GM18507 (cell line): ENCODE results near the gene RASGEF1C.
A peak's percentile ranks its signal among the peaks of the same experiment; 100 is the strongest.
"Not testable (repeated sequence)": the region's sequence is repeated elsewhere in the genome, so short reads cannot be mapped to it uniquely, and the experiment has no call there.

Experiments
- DNase-seq: peaks from one replicate; pipeline ENCODE4 v3.0.0; 2011; ENCODE audit warnings: low read depth; ENCODE audit not compliant: insufficient read length; ENCODE audit errors: extremely low spot score
- FAIRE-seq: peaks from 2 replicates; lab custom pipeline; 2011; peaks lifted over from hg19 to GRCh38; lab: Jason Lieb, UNC

Gene RASGEF1C

DNA sequence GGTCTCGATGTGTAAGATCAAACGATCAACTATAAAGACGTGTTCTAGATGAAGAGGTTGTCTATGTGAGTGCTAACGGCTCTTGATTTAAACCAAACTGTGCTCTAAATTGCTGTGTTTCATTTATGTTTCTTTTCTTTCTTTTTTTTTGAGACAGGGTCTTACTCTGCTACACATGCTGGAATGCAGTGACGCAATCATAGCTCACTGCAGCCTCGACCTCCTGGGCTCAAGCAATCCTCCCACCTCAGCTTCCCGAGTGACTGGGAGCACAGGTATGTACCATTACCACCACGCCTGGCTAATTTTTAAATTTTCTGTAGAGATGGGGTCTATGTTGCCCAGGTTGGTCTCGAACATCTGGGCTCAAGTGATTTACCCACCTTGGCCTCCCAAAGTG is 113.5 kb downstream of the RASGEF1C start:
- FAIRE-seq (no peak), DNase-seq (no peak)

DNA sequence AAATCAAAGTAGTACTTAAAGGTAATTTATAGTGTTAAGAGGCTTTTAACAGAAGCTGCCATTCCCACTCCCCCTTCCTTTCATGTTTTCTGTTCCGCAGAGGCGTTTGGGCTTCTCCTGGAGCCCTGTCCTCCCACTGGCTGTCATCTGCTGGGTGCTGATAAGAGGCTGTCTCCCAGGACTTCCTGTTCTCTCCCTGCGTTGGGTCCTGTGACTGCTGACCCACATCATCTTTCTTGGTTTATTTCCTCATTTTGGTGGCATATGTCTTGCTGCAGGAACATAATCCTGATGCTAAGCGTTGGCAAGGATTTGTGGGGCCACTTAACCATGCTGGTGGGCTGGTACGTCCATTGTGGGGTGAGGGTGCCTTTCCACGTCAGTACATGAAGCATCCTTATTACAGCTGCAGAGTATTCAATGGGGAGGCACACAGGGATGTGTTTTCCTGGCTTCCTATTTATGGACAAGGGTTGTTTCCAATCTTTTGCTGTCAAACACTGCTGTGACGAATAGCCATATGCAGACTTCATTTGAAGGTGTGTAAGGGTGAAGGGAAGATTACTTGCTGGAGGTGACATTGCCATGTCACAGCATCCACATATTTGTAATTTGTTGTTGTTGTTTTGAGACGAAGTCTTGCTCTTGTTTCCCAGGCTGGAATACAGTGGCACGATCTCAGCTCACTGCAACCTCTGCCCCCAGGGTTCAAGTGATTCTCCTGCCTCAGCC is 115.2 kb downstream of the RASGEF1C start:
- no peak for FAIRE-seq
- DNase-seq, result no peak

DNA sequence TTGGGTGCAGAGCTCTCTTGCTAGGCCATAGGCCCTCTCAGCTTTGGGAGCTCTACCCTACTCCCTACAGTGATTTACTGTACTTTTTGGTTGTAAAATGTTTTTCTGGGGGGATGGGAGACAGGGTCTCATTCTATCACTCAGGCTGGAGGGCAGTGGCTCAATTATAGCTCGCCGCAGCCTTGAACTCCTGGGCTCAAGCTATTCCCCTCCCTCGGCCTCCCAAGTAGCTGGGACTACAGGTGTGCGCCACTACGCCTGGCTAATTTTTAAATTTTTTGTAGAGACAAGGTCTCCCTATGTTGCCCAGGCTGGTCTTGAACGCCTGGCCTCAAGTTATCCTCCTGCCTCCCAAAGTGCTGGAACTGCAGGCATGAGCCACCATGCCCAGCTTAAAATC is 115.8 kb downstream of the RASGEF1C start:
- no peak for DNase-seq
- FAIRE-seq, result no peak

DNA sequence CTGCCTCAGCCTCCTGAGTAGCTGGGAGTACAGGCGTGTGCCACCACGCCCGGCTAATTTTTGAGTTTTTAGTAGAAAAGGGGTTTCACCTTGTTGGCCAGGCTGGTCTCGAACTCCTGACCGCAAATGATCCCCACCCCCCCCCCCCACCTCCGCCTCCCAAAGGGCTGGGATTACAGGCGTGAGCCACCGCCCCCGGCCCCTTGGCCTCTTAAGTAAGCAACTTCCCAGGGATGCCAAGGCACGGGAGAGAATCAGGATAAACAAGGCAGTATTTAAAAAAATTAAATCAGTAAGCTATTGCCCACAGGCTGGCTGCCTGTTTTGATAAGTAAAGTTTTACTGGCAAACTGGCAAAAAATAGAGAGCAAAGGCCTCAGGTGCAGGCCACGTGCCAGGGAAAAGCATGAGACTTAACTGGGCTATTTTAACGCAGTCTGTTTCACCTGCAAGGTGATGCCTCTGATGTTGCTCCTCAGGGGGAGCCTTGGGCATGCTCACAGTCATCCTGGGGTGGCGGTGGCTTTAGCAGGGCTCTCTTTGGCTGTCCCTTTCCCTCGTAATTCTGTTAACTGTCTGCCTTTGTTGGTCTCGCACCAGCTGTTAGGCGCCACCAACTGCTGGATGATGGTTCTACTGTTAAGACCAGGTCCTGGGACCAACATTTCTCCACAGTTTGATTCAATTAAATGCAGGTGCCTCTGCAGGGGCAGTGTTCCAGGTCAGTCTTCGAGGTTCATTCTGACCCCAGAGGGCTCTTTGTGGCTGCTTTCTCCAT is 118.1 kb downstream of the RASGEF1C start:
- no peak for DNase-seq

DNA sequence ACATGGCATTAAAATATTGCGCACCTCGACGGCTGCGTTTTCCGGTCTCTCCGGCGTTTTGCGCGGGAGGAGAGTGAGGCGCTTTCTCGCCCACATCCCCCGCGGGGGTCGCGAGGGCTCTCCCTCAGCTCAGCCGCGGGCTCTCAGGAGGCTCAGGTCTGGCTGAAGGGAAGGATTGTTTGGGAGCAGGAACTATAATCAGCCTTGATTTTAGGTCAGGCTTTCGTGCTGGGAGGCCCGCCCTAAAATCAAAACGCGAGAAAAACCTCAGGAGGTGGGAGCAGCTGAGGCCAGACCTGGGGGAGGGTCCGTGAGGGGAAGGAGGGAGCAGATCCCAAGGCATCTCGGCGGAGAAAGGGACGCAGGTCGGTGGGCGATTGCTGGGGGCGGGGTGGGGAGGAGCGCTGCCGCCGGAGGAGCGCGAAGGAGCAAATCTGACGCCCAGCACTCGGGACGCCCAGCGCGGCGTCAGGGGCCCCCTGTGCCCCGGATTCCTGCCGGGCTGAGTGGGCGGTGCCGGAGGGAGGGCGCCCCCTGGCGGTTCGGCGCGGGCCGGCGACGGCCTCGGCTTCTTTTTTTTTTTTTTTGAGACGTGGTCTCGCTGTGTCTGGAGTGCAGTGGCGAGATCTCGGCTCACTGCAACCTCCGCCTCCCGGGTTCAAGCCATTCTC is 118.8 kb downstream of the RASGEF1C start:
- no peak for FAIRE-seq

More for the DNA sequence above, 118.1 kb downstream of the RASGEF1C start:
- no peak for FAIRE-seq

DNA sequence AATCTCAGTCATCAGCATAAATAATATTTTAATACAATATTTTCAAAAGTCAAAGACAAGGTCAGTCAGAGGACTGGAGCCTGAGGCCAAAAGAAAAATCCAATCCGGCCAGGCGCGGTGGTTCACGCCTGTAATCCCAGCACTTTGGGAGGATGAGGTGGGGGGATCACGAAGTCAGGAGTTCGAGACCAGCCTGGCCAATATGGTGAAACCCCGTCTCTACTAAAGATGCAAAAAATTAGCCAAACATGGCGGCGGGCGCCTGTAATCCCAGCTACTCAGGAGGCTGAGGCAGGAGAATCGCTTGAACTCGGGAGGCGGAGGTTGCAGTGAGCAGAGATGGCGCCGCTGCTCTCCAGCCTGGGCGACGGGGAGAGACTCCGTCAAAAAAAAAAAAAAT is 119.4 kb downstream of the RASGEF1C start:
- not testable (repeated sequence) for FAIRE-seq, DNase-seq

More for the DNA sequence above, 118.8 kb downstream of the RASGEF1C start:
- DNase-seq, result peak; percentile 30

DNA sequence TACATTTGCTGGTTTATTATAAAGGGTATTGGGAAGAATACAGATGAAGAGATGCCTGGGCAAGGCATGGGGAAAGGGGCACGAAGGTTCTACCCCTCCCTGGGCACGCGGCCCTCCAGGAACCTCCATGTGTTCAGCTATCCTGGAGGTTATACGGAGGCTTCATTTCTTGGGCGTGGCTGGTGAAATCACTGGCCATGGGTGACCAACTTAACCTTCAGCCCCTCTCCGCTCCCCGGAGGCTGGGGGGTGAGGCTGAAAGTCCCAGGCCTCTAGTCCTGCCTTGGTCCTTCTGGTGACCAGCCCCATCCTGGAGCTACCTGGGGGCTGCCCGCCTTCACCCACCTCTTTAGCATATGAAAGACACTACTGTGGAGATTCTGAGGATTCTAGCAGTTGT is 120.5 kb downstream of the RASGEF1C start:
- no peak for FAIRE-seq
- DNase-seq, result no peak

DNA sequence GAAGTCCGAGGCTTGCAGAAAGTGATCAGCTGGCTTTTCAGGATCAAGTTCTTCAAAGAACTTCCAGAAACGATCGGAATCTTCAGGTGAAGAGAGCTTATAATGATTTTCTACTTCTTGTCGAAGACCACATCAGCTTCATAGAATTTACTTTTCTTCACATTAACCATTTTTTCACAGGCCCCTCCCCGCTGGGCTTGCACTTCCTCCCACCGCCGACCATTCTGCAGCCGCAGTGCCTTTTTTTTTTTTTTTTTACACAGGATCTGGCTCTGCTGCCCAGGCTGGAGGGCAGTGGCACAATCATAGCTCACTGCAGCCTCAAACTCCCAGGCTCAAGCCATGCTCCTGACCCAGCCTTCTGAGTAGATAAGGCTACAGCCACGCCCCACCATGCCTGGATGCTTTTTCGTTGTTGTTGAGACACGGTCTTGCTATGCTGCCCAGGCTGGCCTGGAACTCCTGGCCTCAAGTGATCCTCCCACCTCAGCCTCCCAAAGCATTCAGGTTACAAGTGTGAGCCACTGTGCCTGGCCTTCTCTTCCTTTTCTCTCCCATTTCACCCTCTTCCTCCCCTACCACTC is 122.1 kb downstream of the RASGEF1C start:
- DNase-seq (no peak), FAIRE-seq (no peak)

DNA sequence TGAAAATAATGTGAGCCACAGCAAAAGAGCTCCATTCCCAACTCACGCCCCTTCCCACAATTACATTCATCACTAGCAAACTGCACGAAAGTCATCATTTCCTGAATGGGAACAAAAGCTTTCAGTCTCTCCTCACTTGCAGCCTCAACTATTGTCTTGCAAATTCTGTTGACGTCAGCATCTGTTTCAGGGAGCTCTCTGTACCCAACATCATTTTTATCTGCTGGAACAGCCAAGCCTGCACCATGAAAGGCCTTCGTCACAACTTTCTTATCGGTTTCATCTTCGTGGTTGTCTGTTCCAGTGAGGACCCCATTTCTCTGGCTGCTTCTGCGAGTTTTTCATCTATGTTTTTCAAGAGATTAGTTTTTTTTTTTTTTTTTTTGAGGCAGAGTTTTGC is 123.2 kb downstream of the RASGEF1C start:
- FAIRE-seq, result no peak

DNA sequence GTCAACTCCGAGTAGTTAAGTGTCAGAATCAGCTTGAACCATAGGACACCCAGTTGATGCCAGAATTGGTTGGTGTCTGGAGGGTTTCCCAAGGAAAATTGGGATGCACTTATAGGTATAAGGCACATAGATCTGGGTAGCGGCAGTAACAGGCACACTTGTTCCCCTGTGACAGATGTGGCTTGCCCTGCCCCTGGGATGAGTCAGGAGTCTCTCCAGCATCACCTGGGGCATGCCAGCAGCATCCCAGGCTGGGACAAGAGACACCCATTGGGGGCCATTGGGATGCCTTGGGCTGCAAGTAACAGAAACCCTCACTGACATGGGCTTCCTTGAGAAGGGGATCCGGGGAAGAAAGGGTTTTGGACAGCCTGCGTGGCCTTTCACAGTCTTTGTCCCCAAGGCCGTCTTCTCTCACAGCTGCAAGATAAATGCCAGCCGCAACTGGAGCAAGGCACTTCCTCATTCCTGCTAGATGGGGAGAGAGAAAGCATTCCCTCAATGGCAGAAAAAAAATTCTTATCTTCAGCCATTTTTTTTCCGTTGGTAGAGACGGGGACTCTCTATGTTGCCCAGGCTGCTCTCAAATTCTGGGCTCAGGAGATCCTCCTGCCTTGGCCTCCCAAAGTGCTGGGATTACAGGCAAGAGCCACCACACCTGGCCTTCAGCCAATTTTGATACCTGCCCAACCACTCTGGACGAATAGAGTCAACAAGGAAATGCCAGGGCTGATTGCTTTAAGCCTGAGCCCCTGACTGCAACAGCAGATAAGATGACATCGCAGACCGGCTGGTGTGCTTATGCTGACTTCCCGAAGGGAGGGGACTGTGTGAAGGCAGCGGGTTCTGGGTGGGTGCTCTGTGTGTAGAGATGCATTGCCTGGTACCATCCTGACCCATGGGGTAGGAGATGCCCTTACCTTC is 124.1 kb downstream of the RASGEF1C start:
- no peak for FAIRE-seq
- no peak for DNase-seq

More for the DNA sequence above, 123.2 kb downstream of the RASGEF1C start:
- DNase-seq, result no peak

DNA sequence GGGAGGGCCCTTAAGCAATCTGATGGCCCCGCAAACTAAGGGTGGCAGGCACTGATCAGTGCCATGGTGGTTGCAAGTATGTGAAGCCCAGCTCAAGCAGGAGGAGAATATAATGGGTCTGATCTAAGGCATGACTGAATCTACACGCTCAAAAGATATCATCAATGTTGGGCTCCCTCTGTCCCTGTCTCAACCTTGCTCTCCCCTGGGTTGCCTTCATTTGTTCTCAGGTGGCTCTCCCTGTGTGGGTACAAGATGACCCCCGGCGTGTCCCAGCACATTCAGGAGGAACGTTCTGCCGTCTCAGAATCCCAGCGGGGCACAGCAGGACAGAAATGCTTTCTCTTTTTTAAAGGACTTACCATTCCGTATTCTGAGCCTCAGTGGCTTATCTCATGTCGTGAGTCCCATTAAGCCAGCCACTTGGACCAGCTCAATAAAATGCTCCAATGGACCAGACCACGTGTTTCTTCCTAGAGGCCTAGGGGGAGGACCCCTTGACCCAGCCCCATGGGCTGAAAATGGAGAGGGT is 125.4 kb downstream of the RASGEF1C start:
- no peak for FAIRE-seq
- no peak for DNase-seq

DNA sequence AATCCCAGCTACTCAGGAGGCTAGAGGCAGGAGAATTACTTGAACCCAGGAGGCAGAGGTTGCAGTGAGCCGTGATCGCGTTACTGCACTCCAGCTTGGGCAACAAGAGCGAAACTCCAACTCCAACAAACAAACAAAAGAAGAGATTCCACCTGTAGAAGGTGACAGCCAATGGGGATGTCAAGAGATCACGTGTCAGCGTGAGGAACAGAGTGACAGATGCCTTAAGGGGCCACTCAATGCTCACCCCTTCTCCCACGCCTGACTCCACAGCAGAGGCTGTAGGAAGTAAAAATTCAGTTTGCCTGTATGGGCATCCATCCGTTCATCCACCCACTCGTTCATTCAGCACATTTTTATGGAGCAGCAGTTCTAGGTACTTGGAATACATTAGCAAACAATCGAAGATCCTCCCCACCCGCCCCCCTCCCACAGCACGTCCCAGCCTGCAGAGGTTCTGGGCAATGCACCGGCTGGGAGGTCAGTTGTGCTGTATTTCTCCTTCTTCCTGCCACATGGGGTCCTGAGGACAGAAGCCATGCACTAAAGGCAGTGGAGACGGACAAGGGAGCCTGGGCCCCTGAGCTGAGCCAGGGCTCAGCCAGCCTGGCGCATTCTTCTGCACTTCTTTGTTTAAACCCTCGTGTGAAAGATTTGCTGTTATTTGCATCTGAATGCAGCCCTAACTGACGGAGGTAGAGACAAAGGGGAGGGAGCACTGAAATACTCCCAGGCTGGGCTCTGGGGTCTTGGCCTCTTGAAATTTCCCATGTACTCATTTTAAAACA is 126.2 kb downstream of the RASGEF1C start:
- FAIRE-seq, result no peak
- DNase-seq, result no peak

DNA sequence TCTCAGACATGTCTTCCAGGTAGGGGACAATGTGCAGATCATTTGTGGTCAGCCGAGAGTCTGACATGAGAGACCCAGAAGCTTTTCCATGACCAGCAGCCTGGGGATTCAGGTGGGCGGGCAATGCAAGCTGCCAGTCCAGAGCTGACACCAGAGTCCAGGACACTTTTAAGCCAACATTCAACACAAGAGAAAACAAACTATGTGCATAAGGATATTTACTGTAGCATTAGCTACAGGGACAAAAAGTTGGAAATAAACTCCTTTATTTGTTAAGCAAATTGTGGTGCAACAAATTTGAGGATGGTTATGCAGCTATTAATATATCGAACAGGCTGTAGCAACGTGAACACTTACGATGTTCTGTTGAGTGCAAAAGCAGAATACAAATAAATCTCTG is 127.5 kb downstream of the RASGEF1C start:
- FAIRE-seq, result no peak
- DNase-seq, result no peak

DNA sequence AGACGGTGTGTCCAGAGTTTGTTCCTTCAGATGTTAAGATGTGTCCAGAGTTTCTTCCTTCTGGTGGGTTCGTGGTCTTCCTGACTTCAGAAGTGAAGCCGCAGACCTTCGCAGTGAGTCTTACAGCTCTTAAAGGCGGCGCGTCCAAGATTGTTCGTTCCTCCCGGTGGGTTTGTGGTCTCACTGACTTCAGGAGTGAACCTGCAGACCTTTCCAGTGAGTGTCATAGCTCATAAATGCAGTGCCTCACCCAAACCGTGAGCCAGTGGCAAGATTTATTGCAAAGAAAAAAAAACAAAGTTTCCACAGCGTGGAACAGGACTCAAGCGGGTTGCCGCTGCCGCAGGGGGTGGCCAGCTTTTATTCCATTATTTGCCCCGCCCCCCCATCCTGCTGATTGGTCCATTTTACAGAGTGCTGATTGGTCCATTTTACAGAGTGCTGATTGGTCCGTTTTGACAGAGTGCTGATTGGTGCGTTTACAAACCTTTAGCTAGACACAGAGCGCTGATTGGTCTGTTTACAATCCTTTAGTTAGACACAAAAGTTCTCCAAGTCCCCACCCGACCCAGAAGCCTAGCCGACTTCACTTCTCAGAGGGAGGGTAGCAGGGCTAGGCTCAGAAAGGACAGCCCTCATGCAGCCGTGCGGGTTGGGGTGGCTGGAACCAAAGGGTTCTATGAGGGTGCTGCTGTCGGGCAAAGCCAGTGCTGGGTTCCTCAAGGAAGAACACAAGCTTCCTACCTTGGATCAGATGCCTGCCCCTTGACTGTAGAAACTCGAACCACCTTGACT is 128.3 kb downstream of the RASGEF1C start:
- no peak for DNase-seq
- no peak for FAIRE-seq

DNA sequence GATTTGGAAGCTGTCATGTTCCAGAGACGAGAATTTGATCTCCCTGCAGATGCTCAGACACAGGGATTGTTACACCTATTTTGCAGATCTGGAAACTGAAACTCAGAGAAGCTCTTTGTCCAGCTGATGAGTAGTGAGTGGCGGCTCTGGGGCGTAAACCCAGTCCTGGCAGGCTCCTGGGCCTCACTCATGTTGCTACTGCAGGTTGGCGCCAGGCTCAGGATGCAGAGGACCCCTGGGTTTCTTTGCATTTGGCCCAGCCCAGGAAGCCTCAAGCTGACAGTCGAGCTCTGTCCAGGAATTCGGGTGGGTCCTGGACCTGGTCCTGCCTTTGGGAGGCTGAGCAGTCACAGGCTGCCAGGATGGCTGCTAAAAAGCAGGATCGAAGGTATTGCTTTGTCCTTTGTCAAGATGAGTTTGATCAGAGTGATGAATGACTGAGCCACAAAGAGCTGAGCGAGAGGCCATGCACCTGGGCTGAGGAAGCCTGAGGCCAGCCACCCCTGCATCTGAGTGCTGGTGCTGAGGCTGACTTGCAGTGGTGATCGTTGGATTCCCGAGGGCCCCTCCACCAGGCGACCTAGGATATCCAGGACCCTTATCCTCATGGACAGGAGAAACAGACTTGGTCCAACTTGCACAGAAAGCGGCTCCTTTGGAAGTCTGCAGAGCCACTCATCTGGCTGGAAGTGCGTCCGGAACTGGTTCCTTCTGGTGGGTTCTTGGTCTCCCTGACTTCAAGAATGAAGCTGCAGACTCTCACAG is 129.1 kb downstream of the RASGEF1C start:
- FAIRE-seq, result no peak

DNA sequence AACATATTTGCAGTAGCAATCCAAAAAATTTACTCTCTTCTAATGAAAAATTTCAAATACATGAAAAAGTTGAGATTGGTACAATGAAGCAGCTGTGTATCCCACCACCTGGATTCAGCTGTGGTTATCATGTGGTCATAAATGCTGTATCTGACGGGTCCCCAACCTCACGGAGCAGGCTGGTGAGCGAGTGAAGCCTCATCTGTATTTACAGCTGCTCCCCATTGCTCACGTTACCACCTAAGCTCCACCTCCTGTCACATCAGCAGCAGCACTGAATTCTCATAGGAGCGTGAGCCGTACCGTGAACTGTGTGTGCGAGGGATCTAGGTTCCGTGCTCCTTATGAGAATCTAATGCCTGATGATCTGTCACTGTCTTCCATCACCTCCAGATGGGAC is 130.7 kb downstream of the RASGEF1C start:
- FAIRE-seq, result no peak

More for the DNA sequence above, 129.1 kb downstream of the RASGEF1C start:
- no peak for DNase-seq

More for the DNA sequence above, 130.7 kb downstream of the RASGEF1C start:
- DNase-seq, result no peak
